OCI-M2 (cell line): ENCODE data around the gene PBX2.
"Not testable (repeated sequence)": the region's sequence is repeated elsewhere in the genome, so short reads cannot be mapped to it uniquely, and the experiment has no call there.

Experiments used
- DNase-seq: peaks from one replicate; lab custom pipeline; 2025; ENCODE audit not compliant: unreplicated experiment; lab: John Stamatoyannopoulos, UW

Gene PBX2

GRCh38 chr6:32187725-32188380, 2.1 kb downstream of the PBX2 start:
- DNase-seq = not testable (repeated sequence)

GRCh38 chr6:32187009-32187709, 2.8 kb downstream of the PBX2 start:
- no peak for DNase-seq

- not testable (repeated sequence) for DNase-seq
Measured at GRCh38 chr6:32186151-32186840, 3.7 kb downstream of the PBX2 start.

GRCh38 chr6:32185681-32186131, 4.3 kb downstream of the PBX2 start:
- not testable (repeated sequence) for DNase-seq

- no peak for DNase-seq
Measured at GRCh38 chr6:32184084-32184640, 5.8 kb downstream of the PBX2 start, which contains the start of gene AGER. AGER (minus strand) TSS chr6:32184253; CDS start chr6:32184222, 31 bp downstream.

GRCh38 chr6:32183483-32184083, 6.4 kb downstream of the PBX2 start:
- DNase-seq = no peak

- DNase-seq = no peak
Measured at GRCh38 chr6:32183030-32183429, 7.0 kb downstream of the PBX2 start.

- no peak for DNase-seq
Measured at GRCh38 chr6:32182555-32182981, 7.4 kb downstream of the PBX2 start.

- DNase-seq = no peak
Measured at GRCh38 chr6:32181915-32182529, 8.0 kb downstream of the PBX2 start.

- no peak for DNase-seq
Measured at GRCh38 chr6:32181148-32181702, 8.8 kb downstream of the PBX2 start.

GRCh38 chr6:32179766-32180405, 10.1 kb downstream of the PBX2 start:
- no peak for DNase-seq

GRCh38 chr6:32178547-32179440, 11.2 kb downstream of the PBX2 start:
- DNase-seq = no peak

- DNase-seq = peak; percentile 99
Measured at GRCh38 chr6:32177788-32178546, 12.0 kb downstream of the PBX2 start, which contains the start of gene RNF5. RNF5 (plus strand) TSS chr6:32178405; CDS start chr6:32178512, 107 bp downstream.

- DNase-seq = no peak
Measured at GRCh38 chr6:32177183-32177787, 12.7 kb downstream of the PBX2 start.

- no peak for DNase-seq
Measured at GRCh38 chr6:32176476-32177182, 13.4 kb downstream of the PBX2 start.

- DNase-seq = peak; percentile 92
Measured at GRCh38 chr6:32175711-32176475, 14.1 kb downstream of the PBX2 start, which contains the start of gene AGPAT1. AGPAT1 (minus strand) TSS chr6:32176084; CDS start chr6:32171496, 4,588 bp downstream.
